Body of pancreas (tissue), 4 donors: ENCODE data around the gene MYO10.

Source experiments
- CTCF ChIP-seq, 7 experiments: fragments of 450-650 bp in 4 of 7; fragments of 200-600 bp in 3 of 7; sonication (generic) in 3 of 7; IDR thresholded peaks; one replicate each; pipeline ENCODE4 v1.5.1; 2016 to 2019; ENCODE audit warnings: antibody characterized with exemption in 7 of 7
- POLR2A ChIP-seq, 3 donors: fragments of 450-650 bp; IDR thresholded peaks; one replicate each; pipeline ENCODE4 v1.6.1; 2016; ENCODE audit warnings: antibody characterized with exemption in 3 of 3, mild to moderate bottlenecking in 2 of 3

GRCh38 chr5:16713386-16713928, 222.6 kb downstream of the MYO10 start:
- no peak for TF ChIP-seq CTCF (IDR thresholded peaks at IDR 0.05)
- TF ChIP-seq POLR2A (IDR thresholded peaks at IDR 0.05) = no peak
